HepG2 (cell line): ENCODE data around the gene USP2. TPM values are rescaled to one million over a fixed set of nuclear protein-coding genes. Genes with fewer than 3 reads are reported as not detected.
A peak's percentile ranks its signal among the peaks of the same experiment; 100 is the strongest.

Experiments
- ATF7-NPFF ChIP-seq: sonication (generic); formaldehyde crosslinking; IDR thresholded peaks from 2 replicates; pipeline ENCODE4 v1.8.1; 2023; ENCODE audit warnings: mild to moderate bottlenecking, low read depth, missing genetic modification reagents, moderate library complexity
- CC2D1A ChIP-seq: sonication (generic); formaldehyde crosslinking; IDR thresholded peaks from 2 replicates; pipeline ENCODE4 v1.8.1; 2023; ENCODE audit warnings: mild to moderate bottlenecking, missing genetic modification reagents
- CEBPB ChIP-seq: IDR thresholded peaks from 2 replicates; pipeline ENCODE4 v1.6.1; 2011; ENCODE audit warnings: low read depth, low read length, improper control_type of control experiment, borderline replicate concordance
- DZIP1 ChIP-seq: sonication (generic); formaldehyde crosslinking; IDR thresholded peaks from 2 replicates; pipeline ENCODE4 v1.5.0; 2020; ENCODE audit warnings: mild to moderate bottlenecking, missing genetic modification reagents
- HMG20B ChIP-seq: conservative IDR thresholded peaks from 2 replicates; pipeline ENCODE4 v1.6.1; 2016; ENCODE audit warnings: missing genetic modification reagents, missing compliant biosample characterization
- HMGA1 ChIP-seq: sonication (generic); formaldehyde crosslinking; conservative IDR thresholded peaks from 2 replicates; pipeline ENCODE4 v1.4.0; 2020; ENCODE audit warnings: missing genetic modification reagents
- HNF4G ChIP-seq, 2 experiments: sonication (generic) in 1 of 2; formaldehyde crosslinking in 1 of 2; IDR thresholded peaks; 2 replicates each; pipeline versions ENCODE4 v1.4.0 to v1.6.1; 2011 to 2020; ENCODE audit warnings: borderline replicate concordance in 2 of 2, low read depth in 2 of 2, mild to moderate bottlenecking in 2 of 2, low read length in 1 of 2, missing genetic modification reagents in 1 of 2, moderate library complexity in 1 of 2
- HOXA3 ChIP-seq: sonication (generic); formaldehyde crosslinking; IDR thresholded peaks from 2 replicates; pipeline ENCODE4 v1.5.0; 2020; ENCODE audit warnings: missing genetic modification reagents
- KDM4B ChIP-seq: sonication (generic); formaldehyde crosslinking; IDR thresholded peaks from 2 replicates; pipeline ENCODE4 v1.4.0; 2020; ENCODE audit warnings: missing genetic modification reagents
- KDM5B ChIP-seq: sonication (generic); formaldehyde crosslinking; IDR thresholded peaks from 2 replicates; pipeline ENCODE4 v1.4.0; 2020; ENCODE audit warnings: missing genetic modification reagents, mild to moderate bottlenecking, borderline replicate concordance
- NFE2L2 ChIP-seq: fragments of 150-350 bp; IDR thresholded peaks from 2 replicates; pipeline ENCODE4 v1.6.1; 2014; ENCODE audit warnings: low read length
- PRDM10 ChIP-seq: sonication (generic); formaldehyde crosslinking; IDR thresholded peaks from 2 replicates; pipeline ENCODE4 v1.4.0; 2020; ENCODE audit warnings: low read depth, missing genetic modification reagents
- REPIN1 ChIP-seq: sonication (generic); formaldehyde crosslinking; IDR thresholded peaks from 2 replicates; pipeline ENCODE4 v1.8.0; 2022; ENCODE audit warnings: missing genetic modification reagents, low read depth, mild to moderate bottlenecking, borderline replicate concordance
- TARDBP ChIP-seq: sonication (generic); formaldehyde crosslinking; IDR thresholded peaks from 2 replicates; pipeline ENCODE4 v1.8.0; 2022; ENCODE audit warnings: mild to moderate bottlenecking, missing genetic modification reagents
- TRAFD1 ChIP-seq: sonication (generic); formaldehyde crosslinking; IDR thresholded peaks from 2 replicates; pipeline ENCODE4 v1.5.1; 2020; ENCODE audit warnings: missing genetic modification reagents, mild to moderate bottlenecking, borderline replicate concordance
- ZIK1 ChIP-seq: sonication (generic); formaldehyde crosslinking; IDR thresholded peaks from 2 replicates; pipeline ENCODE4 v1.5.0; 2020; ENCODE audit warnings: mild to moderate bottlenecking, low read depth, missing genetic modification reagents, borderline replicate concordance
- ZNF740 ChIP-seq: sonication (generic); formaldehyde crosslinking; IDR thresholded peaks from 2 replicates; pipeline ENCODE4 v1.4.0; 2020; ENCODE audit warnings: missing genetic modification reagents
- ZNF775 ChIP-seq: sonication (generic); formaldehyde crosslinking; IDR thresholded peaks from 2 replicates; pipeline ENCODE4 v1.4.0; 2020; ENCODE audit warnings: missing genetic modification reagents, mild to moderate bottlenecking, moderate library complexity, borderline replicate concordance
- polyA plus RNA-seq, 8 experiments: library from polyadenylated mRNA; depleted of rRNA in 3 of 8; stranded (reverse) in 7 of 8; unstranded in 1 of 8; fragments of >200 nt; fragmentation: Illumina TruSeq in 4 of 8; extraction: Trizol in 4 of 8; gene quantifications; 2 replicates each; pipeline versions ENCODE4 v1.2.1 to v1.2.3, GENCODE V29; 2011 to 2016; ENCODE audit warnings: low read depth in 4 of 8, missing spikeins in 1 of 8, mixed read lengths in 1 of 8; ENCODE audit not compliant: insufficient read depth in 1 of 8
- total RNA-seq, 5 experiments: library from RNA; depleted of rRNA; stranded (reverse); fragments of >200 nt; fragmentation: Illumina TruSeq; extraction: Trizol; gene quantifications; 2 replicates each; pipeline ENCODE4 v1.2.3, GENCODE V29; 2016; ENCODE audit warnings: low read depth in 1 of 5

The USP2 gene
- total and polyA plus RNA-seq, 2 of the 13 experiments (the other 11 are each of a cell fraction or from before 2014, with no cell fraction given), result 2.5 to 6.0 TPM

- TF ChIP-seq TARDBP, result no peak
- no peak for TF ChIP-seq CC2D1A (CRISPR knock-in tag)
- TF ChIP-seq ZNF775, result no peak
- TF ChIP-seq REPIN1 (CRISPR knock-in tag), result no peak
- TF ChIP-seq PRDM10 (CRISPR knock-in tag), result no peak
- no peak for TF ChIP-seq TRAFD1 (CRISPR knock-in tag)
- TF ChIP-seq ZIK1 (CRISPR knock-in tag), result no peak
- TF ChIP-seq HNF4G (IDR thresholded peaks at IDR 0.05; ENCODE audit: borderline replicate concordance, low read depth, low read length), result no peak
- no peak for TF ChIP-seq HNF4G (CRISPR knock-in tag; IDR thresholded peaks at IDR 0.05; ENCODE audit: borderline replicate concordance, low read depth)
- TF ChIP-seq DZIP1 (CRISPR knock-in tag), result no peak
- TF ChIP-seq NFE2L2, result no peak
- TF ChIP-seq KDM5B (CRISPR knock-in tag), result peak; percentile 36; the same call in 1 of the 2 replicates
- no peak for TF ChIP-seq CEBPB
- TF ChIP-seq KDM4B, result no peak
- TF ChIP-seq HMG20B (CRISPR knock-in tag), result no peak
- 0 out of 2 replicates have a peak, but pooled peaks have one; percentile 41 for TF ChIP-seq ZNF740 (CRISPR knock-in tag)
- TF ChIP-seq ATF7-NPFF (CRISPR knock-in tag), result peak; percentile 76; the same call in 1 of the 2 replicates
- TF ChIP-seq HOXA3, result peak; percentile 15; the same call in 1 of the 2 replicates
- no peak for TF ChIP-seq HMGA1 (CRISPR knock-in tag)
Observed at GRCh38 chr11:119316729-119317591, 64.5 kb downstream of the USP2 start, which contains the start of gene MCAM (continued).
